ENCODE data around the gene ZXDB.
"Not testable (repeated sequence)": the region's sequence is repeated elsewhere in the genome, so short reads cannot be mapped to it uniquely, and the experiment has no call there.

Gene ZXDB

DNA sequence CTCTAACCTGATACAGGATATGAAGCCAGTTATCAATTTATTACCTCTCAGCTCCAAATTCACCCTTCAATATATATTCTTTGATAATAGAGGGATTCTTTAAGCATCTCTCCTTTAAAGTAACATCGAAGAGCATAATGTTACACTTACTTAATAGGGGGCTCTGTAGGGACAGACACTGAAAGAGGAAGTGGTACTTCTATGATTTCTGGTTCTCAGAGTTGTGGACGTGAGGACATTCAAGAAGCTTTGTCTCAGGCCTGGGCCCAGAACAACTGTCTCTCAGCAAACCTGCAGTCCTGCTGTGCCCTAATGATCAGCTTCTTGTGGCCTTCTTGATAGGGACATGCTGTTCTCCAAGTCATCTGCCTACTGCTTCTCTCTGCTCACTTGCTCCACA is 4.2 kb upstream of the ZXDB start:
- peak; percentile 8 for DNase-seq (ENCODE audit: extremely low spot score)
- POLR2A ChIA-PET, result no interaction called here
- CTCF ChIA-PET, result interaction anchor here (0.9 to 1.1 kb wide), 3 partner anchors 10 to 823 kb away, joined by 3 read pairs; no protein-coding TSS in a partner anchor
- TF ChIP-seq, protein P1, sequence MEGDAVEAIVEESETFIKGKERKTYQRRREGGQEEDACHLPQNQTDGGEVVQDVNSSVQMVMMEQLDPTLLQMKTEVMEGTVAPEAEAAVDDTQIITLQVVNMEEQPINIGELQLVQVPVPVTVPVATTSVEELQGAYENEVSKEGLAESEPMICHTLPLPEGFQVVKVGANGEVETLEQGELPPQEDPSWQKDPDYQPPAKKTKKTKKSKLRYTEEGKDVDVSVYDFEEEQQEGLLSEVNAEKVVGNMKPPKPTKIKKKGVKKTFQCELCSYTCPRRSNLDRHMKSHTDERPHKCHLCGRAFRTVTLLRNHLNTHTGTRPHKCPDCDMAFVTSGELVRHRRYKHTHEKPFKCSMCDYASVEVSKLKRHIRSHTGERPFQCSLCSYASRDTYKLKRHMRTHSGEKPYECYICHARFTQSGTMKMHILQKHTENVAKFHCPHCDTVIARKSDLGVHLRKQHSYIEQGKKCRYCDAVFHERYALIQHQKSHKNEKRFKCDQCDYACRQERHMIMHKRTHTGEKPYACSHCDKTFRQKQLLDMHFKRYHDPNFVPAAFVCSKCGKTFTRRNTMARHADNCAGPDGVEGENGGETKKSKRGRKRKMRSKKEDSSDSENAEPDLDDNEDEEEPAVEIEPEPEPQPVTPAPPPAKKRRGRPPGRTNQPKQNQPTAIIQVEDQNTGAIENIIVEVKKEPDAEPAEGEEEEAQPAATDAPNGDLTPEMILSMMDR (IDR thresholded peaks at IDR 0.05; ENCODE audit: control extremely low read depth, extremely low read depth, low read depth, missing control alignments), result no peak

DNA sequence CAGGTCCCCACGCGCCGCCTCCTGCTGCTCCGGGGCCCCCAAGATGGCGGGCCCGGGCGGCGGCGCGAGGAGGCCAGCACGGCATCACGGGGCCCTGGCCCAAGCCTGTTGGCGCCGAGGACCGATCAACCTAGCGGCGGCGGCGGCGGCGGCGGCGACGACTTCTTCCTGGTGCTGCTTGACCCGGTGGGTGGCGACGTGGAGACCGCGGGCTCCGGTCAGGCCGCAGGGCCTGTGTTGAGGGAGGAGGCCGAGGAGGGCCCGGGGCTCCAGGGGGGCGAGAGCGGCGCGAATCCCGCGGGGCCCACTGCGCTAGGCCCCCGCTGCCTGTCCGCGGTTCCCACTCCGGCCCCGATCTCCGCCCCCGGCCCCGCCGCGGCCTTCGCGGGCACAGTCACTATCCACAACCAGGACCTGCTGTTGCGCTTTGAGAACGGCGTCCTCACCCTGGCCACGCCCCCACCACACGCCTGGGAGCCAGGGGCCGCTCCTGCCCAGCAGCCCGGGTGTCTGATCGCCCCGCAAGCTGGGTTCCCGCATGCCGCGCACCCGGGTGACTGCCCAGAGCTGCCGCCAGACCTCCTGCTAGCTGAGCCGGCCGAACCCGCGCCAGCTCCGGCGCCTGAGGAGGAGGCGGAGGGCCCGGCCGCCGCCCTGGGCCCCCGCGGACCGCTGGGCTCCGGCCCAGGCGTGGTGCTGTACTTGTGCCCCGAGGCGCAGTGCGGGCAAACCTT is 516 bp downstream of the ZXDB start:
- POLR2A ChIA-PET, CTCF ChIA-PET: not testable (repeated sequence)
- peak; percentile 13 for DNase-seq (ENCODE audit: extremely low spot score)

DNA sequence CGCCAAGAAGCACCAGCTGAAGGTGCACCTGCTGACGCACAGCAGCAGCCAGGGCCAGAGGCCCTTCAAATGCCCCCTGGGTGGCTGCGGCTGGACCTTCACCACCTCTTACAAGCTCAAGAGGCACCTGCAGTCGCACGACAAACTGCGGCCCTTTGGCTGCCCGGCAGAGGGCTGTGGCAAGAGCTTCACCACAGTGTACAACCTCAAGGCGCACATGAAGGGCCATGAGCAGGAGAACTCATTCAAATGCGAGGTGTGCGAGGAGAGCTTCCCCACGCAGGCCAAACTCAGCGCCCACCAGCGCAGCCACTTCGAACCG is 1.0 kb downstream of the ZXDB start:
- DNase-seq (ENCODE audit: extremely low spot score); CTCF ChIA-PET; POLR2A ChIA-PET: not testable (repeated sequence)

DNA sequence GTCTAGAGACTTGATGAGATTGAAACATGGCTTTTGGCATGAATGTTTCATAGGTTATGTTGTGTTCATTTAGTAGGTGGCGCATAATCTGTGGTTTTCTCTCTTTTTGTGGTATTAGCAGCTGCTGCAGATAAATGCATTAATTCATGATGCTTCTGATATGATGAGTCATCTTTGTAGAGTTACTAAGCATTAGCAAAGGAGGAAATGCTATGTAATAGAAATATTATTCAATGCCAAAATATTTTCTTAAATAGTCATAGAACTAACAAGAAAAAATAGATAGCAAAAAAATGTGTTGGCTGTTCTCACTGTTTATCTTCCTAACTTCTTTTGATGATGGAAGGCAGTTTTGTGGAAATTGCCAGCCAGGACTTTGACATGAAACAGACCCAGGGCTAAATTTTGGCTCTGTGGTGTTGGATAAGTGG is 3.6 kb downstream of the ZXDB start:
- ChIA-PET CTCF (no interaction called here), POLR2A (no interaction called here)
- no peak for DNase-seq (ENCODE audit: extremely low spot score)
- TF ChIP-seq, protein P1 (IDR thresholded peaks at IDR 0.05; ENCODE audit: control extremely low read depth, extremely low read depth, low read depth, missing control alignments), result no peak

DNA sequence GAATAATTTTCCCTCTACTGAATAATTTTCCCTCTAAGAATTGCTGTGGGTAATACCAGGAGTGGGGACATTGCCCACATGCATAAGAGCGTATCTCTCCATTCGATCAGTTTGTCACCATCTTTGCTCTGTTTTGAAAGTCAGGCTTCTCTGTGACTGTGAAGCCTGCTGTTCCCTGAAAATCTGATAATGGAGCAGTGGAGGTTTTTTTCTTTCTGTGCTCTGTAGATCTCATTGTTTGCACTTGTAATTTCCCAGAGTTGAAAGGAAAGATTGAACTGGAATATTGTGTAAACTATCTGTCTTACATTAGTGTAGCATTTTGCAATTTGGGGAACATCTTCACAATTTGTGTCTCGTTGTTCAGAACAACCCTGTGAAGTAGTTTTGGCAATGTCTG is 4.3 kb downstream of the ZXDB start:
- POLR2A ChIA-PET, result no interaction called here
- CTCF ChIA-PET, result no interaction called here
- TF ChIP-seq, protein P1 (IDR thresholded peaks at IDR 0.05; ENCODE audit: control extremely low read depth, extremely low read depth, low read depth, missing control alignments), result no peak
- DNase-seq (ENCODE audit: extremely low spot score), result no peak

DNA sequence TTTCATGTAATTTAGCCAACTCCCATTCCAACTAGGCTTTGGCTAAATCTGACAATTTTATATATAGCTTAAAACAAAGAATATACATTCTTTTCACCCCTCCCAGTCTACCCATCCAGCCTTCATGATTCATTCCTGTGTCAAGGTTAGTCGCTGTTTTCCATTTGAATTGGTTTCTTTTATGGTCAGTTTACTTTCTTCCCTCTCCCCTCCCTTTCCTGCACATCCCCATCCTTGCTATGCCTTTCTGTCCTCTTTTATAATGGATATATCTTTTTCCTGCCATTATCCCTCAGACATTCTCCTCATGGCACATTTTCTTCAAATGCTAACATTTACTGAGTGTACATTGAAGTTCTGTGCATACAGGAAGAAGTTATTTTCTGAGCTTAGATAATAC is 4.7 kb downstream of the ZXDB start:
- TF ChIP-seq, protein P1 (IDR thresholded peaks at IDR 0.05; ENCODE audit: control extremely low read depth, extremely low read depth, low read depth, missing control alignments), result no peak
- ChIA-PET CTCF (no interaction called here), POLR2A (no interaction called here)
- DNase-seq (ENCODE audit: extremely low spot score), result no peak

DNA sequence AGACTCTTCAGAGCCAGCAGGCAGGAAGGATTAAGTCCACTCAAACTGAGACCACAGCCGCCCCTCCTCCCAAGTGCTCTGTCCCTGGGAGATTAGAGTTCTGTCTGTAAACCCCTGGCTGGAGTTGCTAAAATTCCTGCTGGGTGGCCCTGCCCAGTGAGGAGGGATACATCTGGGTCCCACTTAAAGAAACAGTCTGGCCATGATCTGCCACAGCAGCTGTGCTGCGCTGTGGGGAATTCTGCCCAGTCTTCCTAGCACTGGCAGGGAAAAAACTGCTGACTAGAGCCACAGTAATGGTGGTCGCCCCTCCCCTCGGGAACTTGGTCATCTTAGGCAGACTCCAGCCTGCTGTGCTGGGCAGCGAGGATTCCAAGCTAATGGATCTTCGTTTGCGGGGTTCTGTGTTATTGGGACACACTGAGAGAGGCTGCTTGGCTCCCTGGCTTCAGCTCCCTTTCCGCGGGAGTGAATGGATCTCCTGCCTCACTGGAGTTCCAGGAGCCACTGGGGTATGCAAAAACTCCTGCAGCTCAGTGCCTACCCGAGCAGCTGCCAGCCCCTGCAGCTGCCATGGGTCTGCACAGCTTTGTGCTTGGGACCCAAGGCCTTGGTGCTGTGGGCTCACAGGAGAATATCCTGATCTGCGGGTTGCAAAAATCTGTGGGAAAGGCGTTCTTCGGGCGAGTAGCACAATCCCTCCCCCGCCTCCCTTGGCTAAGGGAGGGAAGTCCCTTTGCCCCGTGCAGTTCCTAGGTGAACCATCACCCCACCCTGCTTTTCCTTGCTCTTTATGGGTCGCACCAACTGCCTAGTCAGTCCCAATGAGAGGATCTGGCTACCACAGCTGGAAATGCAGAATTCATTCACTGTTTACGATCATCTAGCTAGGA is 15.7 kb downstream of the ZXDB start:
- POLR2A ChIA-PET, result no interaction called here
- TF ChIP-seq, protein P1 (IDR thresholded peaks at IDR 0.05; ENCODE audit: control extremely low read depth, extremely low read depth, low read depth, missing control alignments), result no peak
- CTCF ChIA-PET, result no interaction called here
- DNase-seq (ENCODE audit: extremely low spot score), result no peak

DNA sequence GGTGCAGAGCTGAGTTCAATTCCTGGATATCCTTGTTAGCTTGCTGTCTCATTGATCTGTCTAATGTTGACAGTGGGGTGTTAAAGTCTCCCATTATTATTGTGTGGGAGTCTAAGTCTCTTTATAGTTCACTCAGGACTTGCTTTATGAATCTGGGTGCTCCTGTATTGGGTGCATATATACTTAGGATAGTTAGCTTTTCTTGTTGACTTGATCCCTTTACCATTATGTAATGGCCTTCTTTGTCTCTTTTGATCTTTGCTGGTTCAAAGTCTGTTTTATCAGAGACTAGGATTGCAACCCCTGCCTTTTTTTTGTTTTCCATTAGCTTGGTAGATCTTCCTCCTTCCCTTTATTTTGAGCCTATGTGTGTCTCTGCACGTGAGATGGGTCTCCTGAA is 21.5 kb downstream of the ZXDB start:
- POLR2A ChIA-PET; CTCF ChIA-PET; DNase-seq (ENCODE audit: extremely low spot score): not testable (repeated sequence)

DNA sequence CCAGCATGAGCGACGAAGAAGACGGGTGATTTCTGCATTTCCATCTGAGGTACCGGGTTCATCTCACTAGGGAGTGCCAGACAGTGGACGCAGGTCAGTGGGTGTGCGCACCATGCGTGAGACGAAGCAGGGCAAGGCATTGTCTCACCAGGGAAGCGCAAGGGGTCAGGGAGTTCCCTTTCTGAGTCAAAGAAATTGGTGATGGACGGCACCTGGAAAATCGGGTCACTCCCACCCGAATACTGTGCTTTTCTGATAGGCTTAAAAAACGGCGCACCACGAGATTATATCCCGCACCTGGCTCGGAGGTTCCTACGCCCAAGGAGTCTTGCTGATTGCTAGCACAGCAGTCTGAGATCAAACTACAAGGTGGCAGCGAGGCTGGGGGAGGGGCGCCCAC is 37.6 kb downstream of the ZXDB start:
- POLR2A ChIA-PET; CTCF ChIA-PET; DNase-seq (ENCODE audit: extremely low spot score): not testable (repeated sequence)
